ENCODE data around the gene YPEL2. TPM values are rescaled to one million over a fixed set of nuclear protein-coding genes. Genes with fewer than 3 reads are reported as not detected.
A peak's percentile ranks its signal among the peaks of the same experiment; 100 is the strongest.

Gene YPEL2
- total RNA-seq, 1 donor from 2014 or later: 52.1 TPM

DNA sequence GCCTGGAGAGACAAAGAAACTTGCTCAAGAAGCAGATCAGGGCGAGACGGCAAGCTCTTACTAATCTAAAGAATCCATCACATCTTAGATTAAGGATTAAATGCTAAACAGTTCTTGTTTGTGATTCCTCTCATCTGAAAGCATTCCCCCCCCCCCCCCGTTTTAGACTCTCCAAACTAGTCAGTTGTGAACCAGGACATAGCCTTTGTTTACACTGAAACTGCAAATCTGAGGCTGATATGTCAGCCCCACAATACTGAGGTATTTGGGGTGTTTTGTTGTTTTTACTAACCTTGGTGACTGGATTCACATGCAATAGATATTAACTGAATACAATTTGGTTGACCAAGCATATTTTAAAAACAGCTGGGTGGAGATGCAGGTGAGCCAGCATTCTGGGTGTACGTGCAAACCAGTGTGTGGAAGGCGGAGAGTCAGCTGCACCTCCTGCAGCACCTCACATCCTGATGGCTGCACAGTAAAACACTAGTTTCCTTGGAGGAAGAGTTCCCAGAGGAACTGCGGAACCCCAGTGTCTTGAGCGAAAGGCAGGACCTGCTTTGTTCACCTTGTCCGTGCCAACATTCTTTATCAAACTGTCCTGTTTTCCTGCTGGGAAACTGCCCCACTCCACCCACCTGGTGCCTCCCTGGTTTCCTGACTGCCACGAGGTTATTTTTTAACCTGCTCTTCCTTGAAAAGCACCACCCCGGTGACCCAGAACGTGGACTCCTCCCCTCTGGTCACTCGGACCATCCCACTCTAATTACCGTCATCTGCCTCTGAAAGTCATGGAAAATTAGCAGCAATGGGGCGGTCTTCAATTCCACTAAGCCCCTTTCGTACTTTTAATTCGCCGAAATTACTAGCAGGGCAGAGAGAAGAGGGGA is 1.2 kb upstream of the YPEL2 start:
- peaks cover 1% of the 10 kb centered on the region for H3K36me3 Mint-ChIP-seq (ENCODE audit: low read depth)
- peaks cover 66% of the 10 kb centered on the region for H3K4me1 Mint-ChIP-seq (ENCODE audit: low read depth)
- TF ChIP-seq, protein P1, sequence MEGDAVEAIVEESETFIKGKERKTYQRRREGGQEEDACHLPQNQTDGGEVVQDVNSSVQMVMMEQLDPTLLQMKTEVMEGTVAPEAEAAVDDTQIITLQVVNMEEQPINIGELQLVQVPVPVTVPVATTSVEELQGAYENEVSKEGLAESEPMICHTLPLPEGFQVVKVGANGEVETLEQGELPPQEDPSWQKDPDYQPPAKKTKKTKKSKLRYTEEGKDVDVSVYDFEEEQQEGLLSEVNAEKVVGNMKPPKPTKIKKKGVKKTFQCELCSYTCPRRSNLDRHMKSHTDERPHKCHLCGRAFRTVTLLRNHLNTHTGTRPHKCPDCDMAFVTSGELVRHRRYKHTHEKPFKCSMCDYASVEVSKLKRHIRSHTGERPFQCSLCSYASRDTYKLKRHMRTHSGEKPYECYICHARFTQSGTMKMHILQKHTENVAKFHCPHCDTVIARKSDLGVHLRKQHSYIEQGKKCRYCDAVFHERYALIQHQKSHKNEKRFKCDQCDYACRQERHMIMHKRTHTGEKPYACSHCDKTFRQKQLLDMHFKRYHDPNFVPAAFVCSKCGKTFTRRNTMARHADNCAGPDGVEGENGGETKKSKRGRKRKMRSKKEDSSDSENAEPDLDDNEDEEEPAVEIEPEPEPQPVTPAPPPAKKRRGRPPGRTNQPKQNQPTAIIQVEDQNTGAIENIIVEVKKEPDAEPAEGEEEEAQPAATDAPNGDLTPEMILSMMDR (IDR thresholded peaks at IDR 0.05): no peak

DNA sequence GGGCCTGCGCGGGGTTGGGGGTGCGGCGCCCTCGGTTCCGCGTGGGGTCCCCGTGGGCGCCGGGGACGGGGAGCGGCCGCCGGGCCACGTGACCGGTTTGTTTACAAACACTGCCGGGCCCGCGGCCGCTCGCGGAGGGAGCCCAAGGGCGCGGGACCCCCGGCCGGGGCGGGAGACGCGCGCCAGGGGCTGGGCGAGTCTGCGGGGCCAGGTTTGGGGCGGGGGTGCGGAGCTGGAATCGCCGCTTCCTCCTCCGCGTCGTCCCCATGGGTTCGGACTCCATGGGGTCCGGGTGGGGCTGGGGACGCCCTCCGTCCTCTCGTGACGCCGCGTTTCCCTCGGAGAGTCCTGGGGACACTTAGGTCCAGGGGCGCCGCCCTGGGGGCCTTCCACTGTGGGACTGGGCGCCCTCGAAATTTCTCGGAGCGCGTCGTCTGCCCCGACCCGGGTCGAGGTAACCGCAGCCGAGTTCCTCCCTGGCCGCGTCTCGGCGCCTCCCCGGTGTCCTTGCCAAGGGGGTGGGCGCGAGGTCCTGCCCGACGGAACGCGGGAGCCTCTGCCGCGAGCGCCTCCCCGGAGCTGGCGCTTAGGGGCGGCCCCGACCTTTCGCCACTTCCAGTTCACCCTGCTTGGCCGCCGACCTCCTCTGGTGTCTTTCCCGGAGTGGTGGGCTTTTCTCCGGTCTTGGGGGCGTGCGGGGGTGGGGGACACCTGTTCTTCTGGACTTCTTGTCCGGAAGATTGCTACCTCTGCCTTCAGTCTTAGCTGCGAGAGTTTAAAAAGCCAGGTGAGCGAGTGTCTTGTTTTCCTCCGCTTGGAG is 684 bp downstream of the YPEL2 start:
- H3K4me1 Mint-ChIP-seq (ENCODE audit: low read depth): peaks cover 79% of the 10 kb centered on the region
- H3K27ac Mint-ChIP-seq (ENCODE audit: unreplicated experiment): peak overlapping the region; percentile 88

More for the DNA sequence above, 1.2 kb upstream of the YPEL2 start:
- Mint-ChIP-seq H3K4me3 (ENCODE audit: unreplicated experiment) (no peak overlapping the region), H3K9me3 (ENCODE audit: low read depth) (no peaks in the 10 kb centered on the region), H3K27me3 (ENCODE audit: low read depth) (no peaks in the 10 kb centered on the region), H3K27ac (ENCODE audit: unreplicated experiment) (peak overlapping the region; percentile 84)
- no peak for DNase-seq (ENCODE audit: low spot score)

DNA sequence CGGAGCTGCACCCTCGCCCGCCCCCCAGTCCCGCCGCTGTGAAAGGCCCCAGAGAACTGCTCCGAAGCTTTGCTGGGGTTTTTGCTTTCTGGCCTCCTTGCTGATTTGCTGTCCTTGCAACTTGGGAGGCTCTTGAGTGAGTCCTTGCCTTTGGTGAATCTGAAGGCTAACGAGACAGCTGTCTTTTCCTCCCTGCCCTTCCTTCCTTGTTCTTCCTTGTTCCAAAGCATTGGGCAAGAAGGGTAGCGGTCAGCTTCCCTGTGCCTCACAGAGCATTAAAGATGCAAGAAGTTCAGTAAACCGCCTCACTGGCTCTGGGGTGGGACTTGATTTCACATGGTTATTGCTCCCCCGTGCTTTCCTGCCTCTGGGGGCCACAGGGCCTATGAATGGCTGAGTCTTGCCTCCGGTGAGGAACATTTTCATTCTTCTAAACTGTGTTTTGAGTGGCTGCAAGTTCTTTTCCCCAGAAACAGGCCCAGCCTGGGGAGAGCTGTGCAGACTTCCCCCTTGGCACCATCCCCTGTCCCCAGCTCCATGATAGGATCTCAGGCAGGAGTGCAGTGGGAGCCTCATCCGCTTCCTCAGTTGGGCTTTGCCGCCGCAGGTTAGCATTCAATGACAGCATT is 1.4 kb downstream of the YPEL2 start:
- peaks cover 73% of the 10 kb centered on the region for H3K4me1 Mint-ChIP-seq (ENCODE audit: low read depth)
- no peaks in the 10 kb centered on the region for H3K27me3 Mint-ChIP-seq (ENCODE audit: low read depth)
- peak overlapping the region; percentile 94 for H3K4me3 Mint-ChIP-seq (ENCODE audit: unreplicated experiment)
- H3K9me3 Mint-ChIP-seq (ENCODE audit: low read depth): no peaks in the 10 kb centered on the region
- peak overlapping the region; percentile 88 for H3K27ac Mint-ChIP-seq (ENCODE audit: unreplicated experiment)
- peaks cover 1% of the 10 kb centered on the region for H3K36me3 Mint-ChIP-seq (ENCODE audit: low read depth)
- TF ChIP-seq, protein P1 (IDR thresholded peaks at IDR 0.05): no peak
- DNase-seq (ENCODE audit: low spot score): no peak

More for the DNA sequence above, 684 bp downstream of the YPEL2 start:
- H3K27me3 Mint-ChIP-seq (ENCODE audit: low read depth): no peaks in the 10 kb centered on the region
- H3K4me3 Mint-ChIP-seq (ENCODE audit: unreplicated experiment): peak overlapping the region; percentile 94
- no peaks in the 10 kb centered on the region for H3K9me3 Mint-ChIP-seq (ENCODE audit: low read depth)
- no peak for DNase-seq (ENCODE audit: low spot score)
- TF ChIP-seq, protein P1 (IDR thresholded peaks at IDR 0.05): no peak
- H3K36me3 Mint-ChIP-seq (ENCODE audit: low read depth): peaks cover 1% of the 10 kb centered on the region

DNA sequence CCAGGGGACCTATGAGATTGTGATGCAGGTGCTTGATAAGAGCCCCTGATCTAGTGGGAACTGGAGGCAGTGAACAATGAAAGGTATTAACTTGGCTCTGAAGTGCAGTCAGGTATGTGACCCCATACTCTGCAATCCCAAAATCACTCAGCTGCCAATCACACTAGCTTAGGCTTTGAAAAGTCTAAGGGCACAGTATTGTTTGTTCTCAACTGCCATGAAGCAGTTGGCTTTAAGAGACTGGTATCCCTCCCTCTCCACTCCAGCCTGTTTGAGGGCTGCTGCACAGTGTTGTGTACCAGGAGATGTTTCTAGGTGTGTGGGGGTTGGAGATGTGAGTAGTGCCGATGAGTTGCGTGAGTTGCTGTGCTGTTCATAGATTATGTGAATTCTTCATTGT is 2.4 kb downstream of the YPEL2 start:
- DNase-seq (ENCODE audit: low spot score): no peak
- peaks cover 72% of the 10 kb centered on the region for H3K4me1 Mint-ChIP-seq (ENCODE audit: low read depth)
- TF ChIP-seq, protein P1 (IDR thresholded peaks at IDR 0.05): no peak
- no peak overlapping the region for H3K27ac Mint-ChIP-seq (ENCODE audit: unreplicated experiment)
- H3K36me3 Mint-ChIP-seq (ENCODE audit: low read depth): peaks cover 5% of the 10 kb centered on the region
- H3K4me3 Mint-ChIP-seq (ENCODE audit: unreplicated experiment): peak overlapping the region; percentile 94
- no peaks in the 10 kb centered on the region for H3K27me3 Mint-ChIP-seq (ENCODE audit: low read depth)
- no peaks in the 10 kb centered on the region for H3K9me3 Mint-ChIP-seq (ENCODE audit: low read depth)

DNA sequence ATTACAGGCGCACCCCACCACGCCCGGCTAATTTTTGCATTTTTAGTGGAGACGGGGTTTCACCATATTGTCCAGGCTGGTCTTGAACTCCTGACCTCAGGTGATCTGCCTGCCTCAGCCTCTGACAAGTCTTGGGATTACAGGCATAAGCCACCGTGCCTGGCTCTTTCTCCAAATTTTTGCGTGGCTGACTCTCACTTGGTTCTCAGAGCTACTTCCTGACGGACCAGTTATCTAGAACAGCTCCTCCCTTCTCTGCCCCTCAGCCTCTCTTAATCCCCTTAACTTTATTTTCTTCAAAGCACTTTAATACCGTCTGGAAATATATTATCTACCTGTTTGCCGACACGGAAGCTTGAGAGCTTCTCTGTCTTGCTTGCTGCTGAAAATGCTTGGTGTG is 4.2 kb downstream of the YPEL2 start:
- Mint-ChIP-seq H3K9me3 (ENCODE audit: low read depth) (no peaks in the 10 kb centered on the region), H3K4me3 (ENCODE audit: unreplicated experiment) (no peak overlapping the region), H3K27ac (ENCODE audit: unreplicated experiment) (peak overlapping the region; percentile 49)

More for the DNA sequence above, 4.2 kb downstream of the YPEL2 start:
- TF ChIP-seq, protein P1 (IDR thresholded peaks at IDR 0.05): no peak
- no peaks in the 10 kb centered on the region for H3K27me3 Mint-ChIP-seq (ENCODE audit: low read depth)
- DNase-seq (ENCODE audit: low spot score): no peak
- peaks cover 5% of the 10 kb centered on the region for H3K36me3 Mint-ChIP-seq (ENCODE audit: low read depth)
- H3K4me1 Mint-ChIP-seq (ENCODE audit: low read depth): peaks cover 65% of the 10 kb centered on the region
